Measurements from ENCODE around the gene ANK2.
"Not testable (repeated sequence)": the region's sequence is repeated elsewhere in the genome, so short reads cannot be mapped to it uniquely, and the experiment has no call there.

ANK2 gene

GRCh38 chr4:113183032-113183605, 133.7 kb downstream of the ANK2 start:
- H3K9ac ChIP-seq (ENCODE audit: low read length): no peak overlapping the region
- no peaks in the 10 kb centered on the region for H3K4me1 ChIP-seq (ENCODE audit: insufficient read depth, low read length, severe bottlenecking)
- H3K79me2 ChIP-seq (ENCODE audit: insufficient read depth, low read length): no peaks in the 10 kb centered on the region
- H3K36me3 ChIP-seq (ENCODE audit: insufficient read depth, low read length): no peaks in the 10 kb centered on the region
- H4K20me1 ChIP-seq (ENCODE audit: insufficient read depth, low read length): no peaks in the 10 kb centered on the region
- no peak overlapping the region for H3K27ac ChIP-seq (ENCODE audit: low read depth, low read length, poor library complexity, severe bottlenecking)
- H3K4me3 ChIP-seq (ENCODE audit: low read depth, low read length, poor library complexity, severe bottlenecking): no peak overlapping the region
- TF ChIP-seq, protein P1, sequence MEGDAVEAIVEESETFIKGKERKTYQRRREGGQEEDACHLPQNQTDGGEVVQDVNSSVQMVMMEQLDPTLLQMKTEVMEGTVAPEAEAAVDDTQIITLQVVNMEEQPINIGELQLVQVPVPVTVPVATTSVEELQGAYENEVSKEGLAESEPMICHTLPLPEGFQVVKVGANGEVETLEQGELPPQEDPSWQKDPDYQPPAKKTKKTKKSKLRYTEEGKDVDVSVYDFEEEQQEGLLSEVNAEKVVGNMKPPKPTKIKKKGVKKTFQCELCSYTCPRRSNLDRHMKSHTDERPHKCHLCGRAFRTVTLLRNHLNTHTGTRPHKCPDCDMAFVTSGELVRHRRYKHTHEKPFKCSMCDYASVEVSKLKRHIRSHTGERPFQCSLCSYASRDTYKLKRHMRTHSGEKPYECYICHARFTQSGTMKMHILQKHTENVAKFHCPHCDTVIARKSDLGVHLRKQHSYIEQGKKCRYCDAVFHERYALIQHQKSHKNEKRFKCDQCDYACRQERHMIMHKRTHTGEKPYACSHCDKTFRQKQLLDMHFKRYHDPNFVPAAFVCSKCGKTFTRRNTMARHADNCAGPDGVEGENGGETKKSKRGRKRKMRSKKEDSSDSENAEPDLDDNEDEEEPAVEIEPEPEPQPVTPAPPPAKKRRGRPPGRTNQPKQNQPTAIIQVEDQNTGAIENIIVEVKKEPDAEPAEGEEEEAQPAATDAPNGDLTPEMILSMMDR (IDR thresholded peaks at IDR 0.05; ENCODE audit: low read length): no peak
- TF ChIP-seq EZH2 (IDR thresholded peaks at IDR 0.05; ENCODE audit: borderline replicate concordance, low read length): no peak
- H3K9me2 ChIP-seq (ENCODE audit: low read depth, low read length): no peaks in the 10 kb centered on the region
- no peak overlapping the region for H2AFZ ChIP-seq (ENCODE audit: low read length)
- no peaks in the 10 kb centered on the region for H3K9me3 ChIP-seq (ENCODE audit: low read length)
- no peaks in the 10 kb centered on the region for H3K27me3 ChIP-seq (ENCODE audit: insufficient read depth, low read length)
- H3F3A ChIP-seq (ENCODE audit: insufficient read depth, low read length): no peaks in the 10 kb centered on the region
- no peak overlapping the region for H3K4me2 ChIP-seq (ENCODE audit: low read length)

- not testable (repeated sequence) for H4K20me1 ChIP-seq (ENCODE audit: insufficient read depth, low read length)
Measured at GRCh38 chr4:113186220-113186619, 136.8 kb downstream of the ANK2 start.

GRCh38 chr4:113186913-113187312, 137.5 kb downstream of the ANK2 start:
- Histone ChIP-seq H3K9ac (ENCODE audit: low read length) (no peak overlapping the region), H3K27me3 (ENCODE audit: insufficient read depth, low read length) (no peaks in the 10 kb centered on the region), H3K27ac (ENCODE audit: low read depth, low read length, poor library complexity, severe bottlenecking) (no peak overlapping the region), H3K9me3 (ENCODE audit: low read length) (no peaks in the 10 kb centered on the region), H3K4me3 (ENCODE audit: low read depth, low read length, poor library complexity, severe bottlenecking) (no peak overlapping the region), H3F3A (ENCODE audit: insufficient read depth, low read length) (no peaks in the 10 kb centered on the region), H3K36me3 (ENCODE audit: insufficient read depth, low read length) (no peaks in the 10 kb centered on the region), H3K4me1 (ENCODE audit: insufficient read depth, low read length, severe bottlenecking) (no peaks in the 10 kb centered on the region), H3K9me2 (ENCODE audit: low read depth, low read length) (no peaks in the 10 kb centered on the region), H2AFZ (ENCODE audit: low read length) (no peak overlapping the region), H4K20me1 (ENCODE audit: insufficient read depth, low read length) (no peaks in the 10 kb centered on the region), H3K4me2 (ENCODE audit: low read length) (no peak overlapping the region), H3K79me2 (ENCODE audit: insufficient read depth, low read length) (no peaks in the 10 kb centered on the region)
- TF ChIP-seq, protein P1 (IDR thresholded peaks at IDR 0.05; ENCODE audit: low read length): no peak
- TF ChIP-seq EZH2 (IDR thresholded peaks at IDR 0.05; ENCODE audit: borderline replicate concordance, low read length): no peak

More at GRCh38 chr4:113186220-113186619, 136.8 kb downstream of the ANK2 start:
- not testable (repeated sequence) for H3K9me2 ChIP-seq (ENCODE audit: low read depth, low read length); H3K27me3 ChIP-seq (ENCODE audit: insufficient read depth, low read length); H3K4me2 ChIP-seq (ENCODE audit: low read length); H3K9ac ChIP-seq (ENCODE audit: low read length); H3K27ac ChIP-seq (ENCODE audit: low read depth, low read length, poor library complexity, severe bottlenecking); H3F3A ChIP-seq (ENCODE audit: insufficient read depth, low read length); H3K79me2 ChIP-seq (ENCODE audit: insufficient read depth, low read length); H3K9me3 ChIP-seq (ENCODE audit: low read length); H3K36me3 ChIP-seq (ENCODE audit: insufficient read depth, low read length); H2AFZ ChIP-seq (ENCODE audit: low read length); H3K4me1 ChIP-seq (ENCODE audit: insufficient read depth, low read length, severe bottlenecking); H3K4me3 ChIP-seq (ENCODE audit: low read depth, low read length, poor library complexity, severe bottlenecking)

GRCh38 chr4:113187358-113187757, 137.9 kb downstream of the ANK2 start:
- H3K4me2 ChIP-seq (ENCODE audit: low read length): no peak overlapping the region

More at GRCh38 chr4:113187358-113187757, 137.9 kb downstream of the ANK2 start:
- no peaks in the 10 kb centered on the region for H3K9me2 ChIP-seq (ENCODE audit: low read depth, low read length)
- no peaks in the 10 kb centered on the region for H3K4me1 ChIP-seq (ENCODE audit: insufficient read depth, low read length, severe bottlenecking)
- no peak overlapping the region for H3K9ac ChIP-seq (ENCODE audit: low read length)
- no peaks in the 10 kb centered on the region for H3K79me2 ChIP-seq (ENCODE audit: insufficient read depth, low read length)
- no peaks in the 10 kb centered on the region for H3K27me3 ChIP-seq (ENCODE audit: insufficient read depth, low read length)
- no peaks in the 10 kb centered on the region for H3K9me3 ChIP-seq (ENCODE audit: low read length)
- no peaks in the 10 kb centered on the region for H3F3A ChIP-seq (ENCODE audit: insufficient read depth, low read length)
- H3K4me3 ChIP-seq (ENCODE audit: low read depth, low read length, poor library complexity, severe bottlenecking): no peak overlapping the region
- H3K27ac ChIP-seq (ENCODE audit: low read depth, low read length, poor library complexity, severe bottlenecking): no peak overlapping the region
- no peaks in the 10 kb centered on the region for H4K20me1 ChIP-seq (ENCODE audit: insufficient read depth, low read length)
- no peak for TF ChIP-seq EZH2 (IDR thresholded peaks at IDR 0.05; ENCODE audit: borderline replicate concordance, low read length)
- TF ChIP-seq, protein P1 (IDR thresholded peaks at IDR 0.05; ENCODE audit: low read length): no peak
- no peak overlapping the region for H2AFZ ChIP-seq (ENCODE audit: low read length)
- H3K36me3 ChIP-seq (ENCODE audit: insufficient read depth, low read length): no peaks in the 10 kb centered on the region

Measured in OCI-LY1 (cell line).